Prostate gland (tissue), 2 donors: ENCODE data around the gene UQCRC1. TPM values are rescaled to one million over a fixed set of nuclear protein-coding genes. Genes with fewer than 3 reads are reported as not detected.

Experiments used
- DNase-seq: peaks from one replicate; pipeline ENCODE4 v3.0.0-alpha.2; 2019; ENCODE audit warnings: low spot score
- H3K27ac ChIP-seq, 2 donors: fragments of 200-600 bp; sonication (generic); 2 replicates each; pipeline ENCODE4 v1.5.1; 2017 to 2019
- H3K27me3 ChIP-seq: fragments of 200-600 bp; sonication (generic); replicated peaks from 2 replicates; pipeline ENCODE4 v1.5.1; 2019; ENCODE audit not compliant: insufficient read depth
- H3K36me3 ChIP-seq, 2 donors: fragments of 200-600 bp; sonication (generic); 1 replicate in 1 of 2; 2 replicates in 1 of 2; pipeline versions ENCODE4 v1.5.1 to v1.8.1; 2017 to 2019
- H3K4me1 ChIP-seq: fragments of 200-600 bp; sonication (generic); replicated peaks from 2 replicates; pipeline ENCODE4 v1.5.1; 2019
- H3K4me3 ChIP-seq, 2 donors: fragments of 200-600 bp; sonication (generic); 2 replicates each; pipeline ENCODE4 v1.5.1; 2017 to 2019
- H3K9me3 ChIP-seq: fragments of 200-600 bp; sonication (generic); 2 replicates; pipeline ENCODE4 v1.5.1; 2017
- POLR2A ChIP-seq: fragments of 450-650 bp; IDR thresholded peaks from one replicate; pipeline ENCODE4 v1.6.1; 2016; ENCODE audit warnings: antibody characterized with exemption, mild to moderate bottlenecking
- POLR2AphosphoS5 ChIP-seq: sonication (generic); formaldehyde crosslinking; IDR thresholded peaks from one replicate; pipeline ENCODE4 v1.6.1; 2017; ENCODE audit warnings: antibody characterized with exemption
- WGBS: methylation state at CpG from one replicate; pipeline ENCODE4 v1.1.5; 2018; 5-methylcytosine and 5-hydroxymethylcytosine counted together
- intact Hi-C: fragments of 100-400 bp; cut with DNase I; formaldehyde crosslinking; loops from one replicate; pipeline ENCODE4 v1.14.2; 2022
- total RNA-seq, 2 donors: library from RNA; depleted of rRNA; stranded (reverse); fragments of >200 nt; gene quantifications; one replicate each; pipeline ENCODE4 v1.1.0, GENCODE V29; 2016
- TF ChIP-seq, protein P1 (sequence below), 4 experiments: fragments of 200-600 bp in 2 of 4; fragments of 450-650 bp in 2 of 4; sonication (generic) in 2 of 4; IDR thresholded peaks; 1 replicate in 3 of 4; 2 replicates in 1 of 4; pipeline ENCODE4 v1.5.1; 2016 to 2019; ENCODE audit warnings: antibody characterized with exemption in 4 of 4, mild to moderate bottlenecking in 2 of 4, moderate library complexity in 2 of 4

UQCRC1 gene
- total RNA-seq, 2 donors from 2014 or later, result 239 to 251 TPM

DNA sequence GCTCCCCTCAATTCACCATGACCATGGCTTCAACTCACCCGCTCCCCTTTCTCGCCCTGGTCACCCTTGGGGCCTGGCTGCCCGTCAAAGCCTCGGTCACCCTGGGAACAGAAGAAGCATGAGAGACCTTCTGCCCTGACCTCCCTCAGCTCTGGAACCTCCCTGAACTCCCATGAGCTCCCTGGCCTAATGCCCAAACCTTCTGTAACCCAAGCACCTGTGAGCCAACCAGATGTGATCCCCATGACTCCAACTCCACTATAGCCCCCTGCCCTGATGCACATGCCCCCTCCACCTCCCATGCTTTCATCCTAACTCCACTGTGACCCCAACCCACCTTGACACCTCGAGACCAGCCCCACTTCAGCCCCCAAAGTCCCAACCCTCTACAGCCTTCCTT, 42.4 kb downstream of the UQCRC1 start:
- TF ChIP-seq POLR2AphosphoS5 (no peak), POLR2A (no peak)
- TF ChIP-seq, protein P1, sequence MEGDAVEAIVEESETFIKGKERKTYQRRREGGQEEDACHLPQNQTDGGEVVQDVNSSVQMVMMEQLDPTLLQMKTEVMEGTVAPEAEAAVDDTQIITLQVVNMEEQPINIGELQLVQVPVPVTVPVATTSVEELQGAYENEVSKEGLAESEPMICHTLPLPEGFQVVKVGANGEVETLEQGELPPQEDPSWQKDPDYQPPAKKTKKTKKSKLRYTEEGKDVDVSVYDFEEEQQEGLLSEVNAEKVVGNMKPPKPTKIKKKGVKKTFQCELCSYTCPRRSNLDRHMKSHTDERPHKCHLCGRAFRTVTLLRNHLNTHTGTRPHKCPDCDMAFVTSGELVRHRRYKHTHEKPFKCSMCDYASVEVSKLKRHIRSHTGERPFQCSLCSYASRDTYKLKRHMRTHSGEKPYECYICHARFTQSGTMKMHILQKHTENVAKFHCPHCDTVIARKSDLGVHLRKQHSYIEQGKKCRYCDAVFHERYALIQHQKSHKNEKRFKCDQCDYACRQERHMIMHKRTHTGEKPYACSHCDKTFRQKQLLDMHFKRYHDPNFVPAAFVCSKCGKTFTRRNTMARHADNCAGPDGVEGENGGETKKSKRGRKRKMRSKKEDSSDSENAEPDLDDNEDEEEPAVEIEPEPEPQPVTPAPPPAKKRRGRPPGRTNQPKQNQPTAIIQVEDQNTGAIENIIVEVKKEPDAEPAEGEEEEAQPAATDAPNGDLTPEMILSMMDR (IDR thresholded peaks at IDR 0.05), result no peak
- no peaks in the 10 kb centered on the region for H3K36me3 ChIP-seq
- H3K9me3 ChIP-seq, result no peaks in the 10 kb centered on the region
- H3K27ac ChIP-seq, result no peak overlapping the region
- H3K27me3 ChIP-seq, result no peaks in the 10 kb centered on the region
- H3K4me3 ChIP-seq, result no peak overlapping the region
- intact Hi-C loops, result no loop called here
- 85% methylated on average over 5 of the region's 5 CpGs for WGBS
- DNase-seq, result no peak
- H3K4me1 ChIP-seq, result no peaks in the 10 kb centered on the region

DNA sequence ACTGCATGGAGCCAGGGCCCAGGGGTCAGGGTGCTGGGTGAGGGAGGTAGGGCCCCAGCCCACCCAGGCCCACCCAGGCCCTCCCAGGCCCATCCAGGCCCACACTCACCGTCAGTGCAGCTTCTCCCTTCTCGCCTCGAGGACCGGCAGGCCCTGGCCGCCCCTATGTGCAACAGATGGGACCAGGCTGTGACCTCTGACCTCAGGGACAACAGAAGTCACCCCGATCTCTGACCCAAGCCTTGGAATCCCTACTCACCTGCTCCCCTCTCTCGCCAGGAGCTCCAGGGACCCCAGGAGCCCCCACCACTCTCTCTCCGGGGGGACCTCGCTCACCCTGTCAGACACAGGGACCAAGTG, 43.1 kb downstream of the UQCRC1 start:
- no peaks in the 10 kb centered on the region for H3K9me3 ChIP-seq
- TF ChIP-seq POLR2AphosphoS5, result no peak
- TF ChIP-seq POLR2A, result no peak
- TF ChIP-seq, protein P1 (IDR thresholded peaks at IDR 0.05), result no peak
- no peaks in the 10 kb centered on the region for H3K36me3 ChIP-seq
- H3K27me3 ChIP-seq, result no peaks in the 10 kb centered on the region
- no peak for DNase-seq
- no peaks in the 10 kb centered on the region for H3K4me1 ChIP-seq
- H3K27ac ChIP-seq, result no peak overlapping the region
- no peak overlapping the region for H3K4me3 ChIP-seq
- WGBS, result 93% methylated on average over 9 of the region's 9 CpGs
- intact Hi-C loops, result no loop called here

DNA sequence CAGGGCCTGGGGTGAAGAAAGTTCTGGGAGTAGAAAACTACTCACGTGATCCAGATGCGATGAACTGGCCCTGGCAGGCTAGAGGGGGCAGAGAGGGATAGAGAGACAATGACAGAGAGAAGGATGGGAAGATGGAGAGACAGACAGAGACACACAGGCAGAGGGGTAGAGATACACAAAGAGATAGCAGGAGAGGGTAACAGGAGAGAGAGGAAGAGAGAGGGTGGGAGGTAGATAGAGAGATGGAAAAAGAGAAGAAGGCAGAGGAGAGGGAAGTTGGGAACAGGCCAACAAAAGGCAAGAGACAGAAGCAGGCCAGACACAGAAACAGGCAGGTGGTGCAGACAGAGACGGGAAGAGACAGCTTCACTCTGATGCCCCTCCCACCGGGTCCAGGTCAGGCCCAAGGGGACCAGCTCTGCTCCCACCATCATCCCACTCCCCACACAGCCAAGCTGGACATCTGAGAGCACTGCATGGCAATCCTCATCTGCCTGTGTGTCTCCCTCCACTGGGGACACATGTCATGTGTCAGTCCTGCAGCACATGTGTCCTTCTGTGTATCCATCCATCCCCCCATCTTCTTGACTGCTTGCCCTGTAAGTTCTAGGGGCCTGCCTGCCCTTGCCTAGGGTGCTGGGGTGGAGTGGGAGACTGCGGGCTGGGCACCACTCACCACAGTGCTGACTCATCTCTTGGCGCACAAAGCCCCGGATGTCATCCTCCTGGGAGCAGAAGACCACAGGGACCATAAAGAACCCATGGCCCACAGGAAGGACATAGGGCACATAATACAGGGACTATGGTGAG, 43.6 kb downstream of the UQCRC1 start:
- Histone ChIP-seq H3K36me3 (no peaks in the 10 kb centered on the region), H3K4me3 (no peak overlapping the region), H3K27me3 (no peaks in the 10 kb centered on the region), H3K9me3 (no peaks in the 10 kb centered on the region), H3K4me1 (no peaks in the 10 kb centered on the region), H3K27ac (no peak overlapping the region)
- intact Hi-C loops, result no loop called here
- DNase-seq, result no peak
- 54% methylated on average over 7 of the region's 7 CpGs for WGBS
- TF ChIP-seq, protein P1 (IDR thresholded peaks at IDR 0.05), result no peak
- no peak for TF ChIP-seq POLR2A
- no peak for TF ChIP-seq POLR2AphosphoS5

DNA sequence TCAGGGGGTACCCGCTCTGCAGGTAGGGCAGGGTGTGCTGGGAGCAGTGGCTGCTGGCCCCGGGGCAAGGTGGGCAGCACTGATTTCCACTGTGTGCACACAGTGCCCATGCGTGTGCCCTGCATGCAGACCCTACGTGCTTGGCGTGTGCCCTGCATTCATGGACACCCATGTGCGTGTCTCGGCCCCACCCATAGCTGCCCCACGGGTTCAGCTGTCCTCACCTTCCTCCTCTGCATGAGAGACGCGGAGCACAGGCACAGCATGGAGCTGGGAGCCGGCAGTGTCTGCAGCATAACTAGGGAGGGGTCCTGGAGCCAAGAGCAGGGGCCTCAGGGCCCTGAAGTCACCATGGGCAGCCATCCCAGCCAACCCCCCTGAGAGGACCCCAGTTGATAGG, 44.3 kb downstream of the UQCRC1 start:
- Histone ChIP-seq H3K27me3 (no peaks in the 10 kb centered on the region), H3K36me3 (no peaks in the 10 kb centered on the region), H3K27ac (no peak overlapping the region), H3K4me1 (no peaks in the 10 kb centered on the region), H3K4me3 (no peak overlapping the region), H3K9me3 (no peaks in the 10 kb centered on the region)
- no peak for DNase-seq
- 81% methylated on average over 11 of the region's 11 CpGs for WGBS
- intact Hi-C loops, result no loop called here
- TF ChIP-seq POLR2AphosphoS5 (no peak), POLR2A (no peak)
- TF ChIP-seq, protein P1 (IDR thresholded peaks at IDR 0.05), result no peak

DNA sequence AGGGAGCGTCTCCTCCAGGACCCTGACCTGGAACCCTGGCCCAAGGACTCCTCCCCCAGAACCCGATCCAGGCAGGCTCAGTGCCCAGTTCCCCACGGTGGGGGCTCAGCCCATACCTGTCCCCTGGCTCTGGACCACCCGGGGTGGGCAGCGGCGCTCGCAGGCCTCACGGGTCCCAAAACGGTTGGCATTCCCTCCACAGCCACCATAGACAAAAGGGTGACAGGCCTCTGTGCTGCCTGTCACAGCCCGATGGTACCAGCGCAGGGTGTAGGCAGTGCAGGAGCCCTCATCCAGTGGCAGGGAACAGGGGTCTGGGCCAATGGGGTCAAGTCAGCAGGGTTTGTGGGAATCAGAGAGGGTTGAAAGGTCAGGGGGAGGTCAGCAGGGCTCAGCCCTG, 44.8 kb downstream of the UQCRC1 start:
- H3K4me3 ChIP-seq, result no peak overlapping the region
- H3K27ac ChIP-seq, result no peak overlapping the region
- H3K9me3 ChIP-seq, result no peaks in the 10 kb centered on the region
- intact Hi-C loops, result no loop called here
- DNase-seq, result no peak
- 86% methylated on average over 11 of the region's 11 CpGs for WGBS
- H3K27me3 ChIP-seq, result no peaks in the 10 kb centered on the region
- no peaks in the 10 kb centered on the region for H3K36me3 ChIP-seq
- no peaks in the 10 kb centered on the region for H3K4me1 ChIP-seq
- TF ChIP-seq POLR2AphosphoS5, result no peak
- TF ChIP-seq POLR2A, result no peak
- TF ChIP-seq, protein P1 (IDR thresholded peaks at IDR 0.05), result no peak
